Testis (tissue), 2 donors: ENCODE measurements around the gene ENDOU.

Source experiments
- POLR2A ChIP-seq: fragments of 450-650 bp; IDR thresholded peaks from one replicate; pipeline ENCODE4 v1.6.1; 2017; ENCODE audit warnings: antibody characterized with exemption, mild to moderate bottlenecking, moderate library complexity
- TF ChIP-seq, protein P1 (sequence below), 3 experiments: fragments of 450-650 bp in 2 of 3; fragments of 200-600 bp in 1 of 3; sonication (generic) in 1 of 3; IDR thresholded peaks; one replicate each; pipeline ENCODE4 v1.5.1; 2016 to 2019; ENCODE audit warnings: antibody characterized with exemption in 3 of 3, mild to moderate bottlenecking in 2 of 3, moderate library complexity in 1 of 3

DNA sequence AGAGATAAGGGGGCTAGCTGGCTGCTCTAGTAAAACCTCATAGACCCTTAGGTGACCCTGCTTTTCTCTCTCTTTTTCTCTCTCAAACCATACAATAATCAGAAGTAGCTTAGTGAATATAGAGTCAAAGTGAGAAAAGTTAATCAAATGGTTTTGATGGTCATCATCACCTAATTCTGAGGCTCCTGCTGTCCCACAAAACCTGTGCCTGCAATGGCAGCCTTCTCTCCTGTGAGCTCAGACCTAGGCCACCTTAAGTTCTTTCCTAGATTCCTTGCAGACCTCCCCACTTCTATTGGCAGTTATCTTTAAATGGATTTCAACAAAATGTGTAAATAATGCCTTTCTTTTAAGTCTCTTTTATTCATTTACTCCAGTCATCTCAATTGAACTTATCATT lies 17.9 kb downstream of the ENDOU start:
- TF ChIP-seq, protein P1, sequence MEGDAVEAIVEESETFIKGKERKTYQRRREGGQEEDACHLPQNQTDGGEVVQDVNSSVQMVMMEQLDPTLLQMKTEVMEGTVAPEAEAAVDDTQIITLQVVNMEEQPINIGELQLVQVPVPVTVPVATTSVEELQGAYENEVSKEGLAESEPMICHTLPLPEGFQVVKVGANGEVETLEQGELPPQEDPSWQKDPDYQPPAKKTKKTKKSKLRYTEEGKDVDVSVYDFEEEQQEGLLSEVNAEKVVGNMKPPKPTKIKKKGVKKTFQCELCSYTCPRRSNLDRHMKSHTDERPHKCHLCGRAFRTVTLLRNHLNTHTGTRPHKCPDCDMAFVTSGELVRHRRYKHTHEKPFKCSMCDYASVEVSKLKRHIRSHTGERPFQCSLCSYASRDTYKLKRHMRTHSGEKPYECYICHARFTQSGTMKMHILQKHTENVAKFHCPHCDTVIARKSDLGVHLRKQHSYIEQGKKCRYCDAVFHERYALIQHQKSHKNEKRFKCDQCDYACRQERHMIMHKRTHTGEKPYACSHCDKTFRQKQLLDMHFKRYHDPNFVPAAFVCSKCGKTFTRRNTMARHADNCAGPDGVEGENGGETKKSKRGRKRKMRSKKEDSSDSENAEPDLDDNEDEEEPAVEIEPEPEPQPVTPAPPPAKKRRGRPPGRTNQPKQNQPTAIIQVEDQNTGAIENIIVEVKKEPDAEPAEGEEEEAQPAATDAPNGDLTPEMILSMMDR (IDR thresholded peaks at IDR 0.05) = no peak
- no peak for TF ChIP-seq POLR2A
